Right kidney (tissue), 1 donor: ENCODE data around the gene CD79A.
A peak's percentile ranks its signal among the peaks of the same experiment; 100 is the strongest.
"Not testable (repeated sequence)": the region's sequence is repeated elsewhere in the genome, so short reads cannot be mapped to it uniquely, and the experiment has no call there.

Source experiments
- DNase-seq: peaks from one replicate; pipeline ENCODE4 v3.0.0-alpha.2; 2016

The CD79A gene

DNA sequence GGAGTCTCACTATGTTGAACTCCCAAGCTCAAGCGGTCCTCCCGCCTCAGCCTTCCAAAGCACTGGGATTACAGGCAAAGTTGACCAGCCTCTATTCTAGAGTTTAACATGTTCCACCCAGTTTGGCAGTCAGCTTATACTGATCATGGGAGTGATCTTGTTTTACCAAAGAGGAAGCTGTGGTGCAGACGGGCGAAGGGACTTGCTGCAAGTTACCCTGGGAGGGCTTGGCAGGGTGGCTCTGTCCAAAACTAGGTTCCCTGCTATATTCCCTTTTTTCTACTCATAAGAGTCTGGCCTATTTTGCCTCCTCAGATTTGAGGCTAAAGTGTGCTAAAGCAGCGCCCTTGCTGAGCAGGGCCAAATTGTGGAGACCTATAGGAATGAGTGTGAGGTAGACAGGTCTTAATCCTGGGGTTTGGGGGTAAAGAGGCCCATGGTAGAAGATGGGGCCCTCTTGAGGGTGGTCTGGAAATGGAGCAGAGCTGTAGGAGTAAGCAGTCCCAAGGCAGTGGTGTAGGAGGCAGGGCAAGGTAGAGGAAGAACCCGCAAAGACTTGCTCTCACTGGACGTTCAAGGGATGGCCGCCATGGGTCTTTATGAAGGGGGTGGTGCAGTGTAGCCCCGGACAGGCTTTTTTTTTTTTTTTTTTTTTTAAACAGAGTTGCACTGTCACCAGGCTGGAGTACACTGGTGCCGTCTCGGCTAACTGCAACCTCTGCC, 13.7 kb upstream of the CD79A start:
- DNase-seq, result no peak

DNA sequence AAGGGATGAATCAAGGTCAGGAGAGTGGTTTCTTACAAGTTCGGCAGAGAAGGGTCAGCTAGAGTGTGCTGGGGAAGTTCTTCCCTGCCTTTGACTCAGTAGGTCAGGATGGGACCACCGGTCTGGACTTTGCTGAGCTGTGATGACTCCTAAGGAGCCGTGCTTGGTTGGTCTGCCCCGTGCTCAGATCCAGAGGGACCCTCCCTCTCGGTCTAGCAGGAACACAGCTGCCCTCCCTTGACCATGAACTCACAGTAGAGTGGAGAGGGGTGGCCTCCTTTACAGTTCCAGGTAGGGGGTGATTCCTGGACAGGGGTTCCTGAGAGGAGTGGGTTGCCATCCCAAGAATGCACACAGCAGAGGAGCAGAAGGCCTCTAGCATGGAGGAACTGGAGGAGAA, 12.7 kb upstream of the CD79A start:
- DNase-seq, result no peak

DNA sequence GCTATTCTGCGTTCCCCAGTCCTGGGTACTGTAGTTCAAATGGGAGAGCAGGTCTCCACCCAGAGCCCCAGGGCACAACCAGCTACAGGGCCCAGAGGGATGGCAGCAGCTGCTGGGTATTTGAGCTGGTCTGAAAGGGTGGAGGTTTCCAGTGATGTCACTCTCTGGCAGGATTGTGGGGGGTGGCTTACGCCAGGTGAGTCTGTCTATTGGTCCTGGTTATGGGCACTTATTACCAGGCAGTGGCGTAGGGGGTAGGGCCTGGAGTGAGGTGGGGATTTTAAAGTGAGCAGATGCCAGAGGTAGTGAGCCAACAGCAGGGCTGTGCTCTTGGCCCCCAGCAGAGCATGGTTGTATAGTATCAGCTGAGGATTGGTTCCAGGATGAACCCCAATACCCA, 10.8 kb upstream of the CD79A start:
- DNase-seq, result no peak

DNA sequence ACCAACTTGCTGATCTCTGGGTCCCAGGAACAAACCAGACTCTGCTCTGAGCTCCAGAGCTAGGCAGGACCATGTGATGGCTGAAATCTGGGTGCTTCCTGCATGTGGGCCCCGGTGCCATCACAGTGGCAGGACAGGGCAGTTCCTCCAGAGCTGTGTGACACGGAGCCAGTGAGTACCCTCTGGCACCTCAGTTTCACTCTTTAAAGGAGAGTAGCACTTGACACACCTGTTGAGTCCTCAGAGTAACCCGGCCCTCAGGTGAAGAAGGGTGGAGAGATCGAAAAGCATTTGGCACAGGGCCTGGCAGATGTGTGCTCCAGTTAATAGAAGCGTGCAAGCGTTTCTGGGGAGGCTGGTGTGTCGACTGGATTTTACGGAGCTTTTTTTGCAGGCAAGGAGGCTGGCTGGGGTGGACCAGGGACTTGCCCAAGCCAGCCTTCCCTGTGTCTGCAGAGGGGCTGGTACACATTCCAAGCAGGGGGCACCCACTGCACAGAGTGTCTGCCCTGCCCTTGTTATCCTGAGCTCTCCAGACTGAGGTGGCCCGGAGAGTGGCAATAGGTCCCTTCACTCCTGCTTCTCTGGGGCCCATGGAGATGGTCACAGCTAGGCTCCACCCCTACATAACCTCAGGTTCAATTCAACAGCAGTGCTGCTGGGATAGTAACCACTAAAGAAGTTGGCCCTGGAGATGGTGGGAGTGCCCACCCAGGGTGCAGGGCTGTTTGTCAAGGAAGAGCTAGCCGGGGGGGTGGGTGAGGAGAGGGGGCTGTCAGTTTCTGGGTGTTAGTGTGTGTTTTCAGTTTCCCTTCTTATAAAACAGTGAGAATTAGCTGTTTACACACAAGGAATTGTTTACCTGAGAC, 8.7 kb upstream of the CD79A start:
- no peak for DNase-seq

DNA sequence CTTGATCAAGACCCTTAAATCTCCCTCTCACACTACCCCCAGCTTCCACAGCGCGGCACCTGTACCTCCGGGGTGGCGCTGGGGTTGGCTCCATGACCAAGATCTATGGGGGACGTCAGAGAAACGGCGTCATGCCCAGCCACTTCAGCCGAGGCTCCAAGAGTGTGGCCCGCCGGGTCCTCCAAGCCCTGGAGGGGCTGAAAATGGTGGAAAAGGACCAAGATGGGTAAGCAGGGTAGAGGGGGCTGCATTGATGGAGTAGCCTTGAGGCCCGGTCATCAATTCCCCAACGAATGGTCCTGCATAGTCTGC, 8.1 kb upstream of the CD79A start:
- no peak for DNase-seq

DNA sequence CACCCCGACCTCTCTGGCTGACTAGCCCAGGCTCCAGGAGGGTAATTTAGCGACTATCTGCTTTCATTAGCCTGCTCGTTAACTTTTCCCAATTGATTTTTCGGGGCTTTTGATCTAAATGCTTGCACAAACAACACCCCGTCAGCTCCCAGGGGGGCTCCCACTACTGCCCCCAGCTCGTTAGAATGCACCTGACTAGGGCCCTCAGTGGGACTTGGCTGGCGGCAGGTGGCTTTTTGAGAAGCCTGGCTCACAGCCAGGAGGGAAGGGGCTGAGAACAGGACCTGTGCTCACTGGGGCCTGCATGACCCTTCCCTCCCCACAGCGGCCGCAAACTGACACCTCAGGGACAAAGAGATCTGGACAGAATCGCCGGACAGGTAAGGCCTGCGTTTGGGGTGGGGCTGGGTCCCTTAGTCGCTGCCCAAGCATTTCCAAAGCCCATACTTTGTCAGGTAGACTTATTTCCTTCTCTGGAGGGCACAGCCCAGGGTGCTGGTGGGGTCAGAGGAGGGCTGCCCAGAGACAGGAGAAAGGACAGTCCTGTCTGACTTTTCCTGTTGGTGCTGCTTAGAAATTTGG, 7.6 kb upstream of the CD79A start:
- DNase-seq, result no peak

DNA sequence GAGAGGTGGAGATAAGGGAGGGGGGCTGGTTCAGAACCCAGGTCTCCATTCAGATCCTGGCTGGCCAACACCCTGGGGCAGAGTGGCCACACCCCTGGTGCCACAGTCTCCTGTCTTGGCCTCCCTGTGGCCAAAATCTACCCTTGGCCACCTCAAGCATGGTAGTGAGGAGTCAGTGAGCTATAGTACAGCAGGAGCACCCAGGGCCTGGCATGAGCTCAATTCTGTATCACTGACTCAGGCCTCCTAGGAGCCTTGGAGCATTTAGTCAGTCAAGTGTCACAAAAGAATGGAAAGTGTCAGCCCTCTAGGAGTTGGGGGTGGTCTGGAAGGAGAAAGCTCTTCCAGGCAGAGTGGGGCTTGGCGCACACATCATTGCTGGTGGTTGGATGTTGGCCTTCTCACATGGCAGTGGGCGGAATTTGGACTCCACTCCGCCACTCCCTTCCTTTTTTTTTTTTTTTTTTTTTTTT, 6.6 kb upstream of the CD79A start:
- no peak for DNase-seq

DNA sequence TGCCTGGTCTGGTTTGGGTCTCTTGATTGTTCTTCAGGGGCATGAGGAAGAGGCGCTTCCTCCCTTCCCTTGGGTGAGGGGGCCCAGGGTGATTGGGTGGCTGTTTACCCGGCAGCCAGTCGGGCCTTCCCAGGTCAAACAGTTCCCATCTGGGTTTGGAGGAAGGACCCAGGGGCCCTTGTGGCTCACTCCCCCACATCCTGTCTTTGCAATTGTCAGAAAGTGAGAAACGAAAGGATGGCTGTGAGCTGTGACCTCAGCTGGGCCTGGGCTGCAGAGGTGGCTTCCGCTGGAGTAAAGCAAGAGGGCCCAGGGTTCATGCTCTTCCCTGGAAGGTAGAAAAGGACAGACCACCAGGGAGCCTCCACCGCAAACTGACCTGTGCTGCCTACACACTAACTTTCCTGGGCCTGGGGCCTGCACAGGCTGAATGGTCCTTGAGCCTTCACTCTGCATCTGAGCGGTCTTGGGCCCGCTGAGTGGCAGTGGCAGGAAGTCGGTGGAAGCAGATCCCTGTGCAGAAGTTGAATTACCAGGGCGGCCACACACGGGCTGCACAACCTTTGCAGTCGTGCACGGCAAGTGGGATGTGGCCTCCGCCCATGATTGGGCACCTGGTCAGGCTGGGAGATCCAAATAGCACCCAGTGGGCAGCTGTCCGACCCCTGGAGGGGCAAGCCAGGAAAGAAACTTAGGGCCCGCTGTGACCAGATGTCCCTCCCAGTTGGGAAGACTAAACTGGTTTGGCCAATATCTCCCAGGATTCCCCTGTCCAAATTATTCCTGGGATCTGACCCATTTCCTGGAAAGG, 5.3 kb upstream of the CD79A start:
- no peak for DNase-seq

DNA sequence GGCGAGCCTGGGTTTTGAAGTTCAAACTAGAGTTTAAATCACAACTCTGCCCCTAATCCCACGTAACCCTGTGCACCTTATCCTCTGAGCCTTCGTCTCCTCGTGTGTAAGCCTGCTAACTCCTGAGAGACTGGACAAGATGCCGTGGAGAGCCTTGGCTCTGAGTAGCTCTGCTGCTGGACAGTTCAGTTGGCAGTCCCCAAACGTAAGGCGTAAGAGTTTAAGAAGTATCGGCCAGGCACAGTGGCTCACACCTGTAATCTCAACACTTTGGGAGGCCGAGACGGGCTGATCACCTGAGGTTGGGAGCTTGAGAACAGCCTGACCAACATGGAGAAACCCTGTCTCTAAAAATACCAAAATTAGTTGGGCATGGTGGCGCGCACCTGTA, 4.7 kb upstream of the CD79A start:
- no peak for DNase-seq

DNA sequence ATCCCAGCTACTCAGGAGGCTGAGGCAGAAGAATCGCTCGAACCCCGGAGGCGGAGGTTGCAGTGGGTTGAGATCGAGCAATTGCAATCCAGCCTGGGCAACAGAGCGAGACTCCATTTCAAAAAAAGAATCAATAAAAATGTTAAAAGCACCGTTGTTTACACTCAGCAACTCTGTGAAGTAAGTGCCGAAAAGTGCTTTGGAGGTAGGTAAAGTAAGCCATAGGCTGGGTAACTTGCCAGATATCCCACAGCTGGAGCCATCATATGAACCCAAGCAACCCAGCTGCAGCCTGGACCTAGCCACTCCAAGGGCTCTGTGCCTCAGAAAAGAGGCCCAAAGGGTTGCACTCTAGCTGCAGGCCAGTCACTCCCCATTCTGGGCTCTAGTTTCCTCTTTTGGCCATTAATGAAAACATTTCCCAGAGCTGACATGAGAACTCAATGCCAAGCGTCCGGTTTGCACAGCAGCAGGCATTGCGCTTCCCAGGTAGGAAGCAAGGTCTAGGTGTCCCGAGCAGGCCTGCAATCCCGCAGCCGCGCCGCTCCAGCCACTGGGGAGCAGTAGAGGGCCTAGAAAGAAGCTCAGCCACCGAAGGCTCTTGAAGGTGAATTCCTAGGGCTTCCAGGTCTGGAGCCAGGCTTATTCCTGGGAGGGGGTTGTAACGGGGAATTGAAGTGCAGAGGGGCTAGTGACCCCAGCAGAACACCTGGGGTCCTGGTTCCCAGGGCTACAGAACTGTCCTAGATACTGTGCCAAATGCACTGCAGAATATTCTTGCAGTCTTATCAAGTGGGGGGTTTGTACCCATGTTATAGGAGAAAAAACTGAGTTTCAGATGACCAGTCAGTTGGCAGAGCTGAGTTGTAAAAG, 4.1 kb upstream of the CD79A start:
- peak; percentile 45 for DNase-seq

DNA sequence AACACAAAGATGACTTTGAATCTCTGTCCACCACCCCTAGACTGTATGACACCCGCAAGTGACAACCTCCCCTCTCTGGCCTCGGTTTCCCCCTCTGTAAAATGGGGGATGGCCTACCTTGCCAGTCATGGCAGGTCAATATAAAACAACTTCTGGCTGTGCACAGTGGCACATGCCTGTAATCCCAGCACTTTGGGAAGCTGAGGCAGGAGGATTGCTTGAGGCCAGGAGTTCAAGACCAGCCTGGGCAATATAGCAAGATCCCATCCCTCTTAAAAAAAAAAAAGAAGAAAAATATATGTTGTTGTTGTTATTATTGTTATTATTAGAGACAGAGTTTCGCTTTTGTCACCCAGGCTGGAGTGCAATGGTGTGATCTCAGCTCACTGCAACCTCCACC, 1.1 kb upstream of the CD79A start:
- DNase-seq, result not testable (repeated sequence)

DNA sequence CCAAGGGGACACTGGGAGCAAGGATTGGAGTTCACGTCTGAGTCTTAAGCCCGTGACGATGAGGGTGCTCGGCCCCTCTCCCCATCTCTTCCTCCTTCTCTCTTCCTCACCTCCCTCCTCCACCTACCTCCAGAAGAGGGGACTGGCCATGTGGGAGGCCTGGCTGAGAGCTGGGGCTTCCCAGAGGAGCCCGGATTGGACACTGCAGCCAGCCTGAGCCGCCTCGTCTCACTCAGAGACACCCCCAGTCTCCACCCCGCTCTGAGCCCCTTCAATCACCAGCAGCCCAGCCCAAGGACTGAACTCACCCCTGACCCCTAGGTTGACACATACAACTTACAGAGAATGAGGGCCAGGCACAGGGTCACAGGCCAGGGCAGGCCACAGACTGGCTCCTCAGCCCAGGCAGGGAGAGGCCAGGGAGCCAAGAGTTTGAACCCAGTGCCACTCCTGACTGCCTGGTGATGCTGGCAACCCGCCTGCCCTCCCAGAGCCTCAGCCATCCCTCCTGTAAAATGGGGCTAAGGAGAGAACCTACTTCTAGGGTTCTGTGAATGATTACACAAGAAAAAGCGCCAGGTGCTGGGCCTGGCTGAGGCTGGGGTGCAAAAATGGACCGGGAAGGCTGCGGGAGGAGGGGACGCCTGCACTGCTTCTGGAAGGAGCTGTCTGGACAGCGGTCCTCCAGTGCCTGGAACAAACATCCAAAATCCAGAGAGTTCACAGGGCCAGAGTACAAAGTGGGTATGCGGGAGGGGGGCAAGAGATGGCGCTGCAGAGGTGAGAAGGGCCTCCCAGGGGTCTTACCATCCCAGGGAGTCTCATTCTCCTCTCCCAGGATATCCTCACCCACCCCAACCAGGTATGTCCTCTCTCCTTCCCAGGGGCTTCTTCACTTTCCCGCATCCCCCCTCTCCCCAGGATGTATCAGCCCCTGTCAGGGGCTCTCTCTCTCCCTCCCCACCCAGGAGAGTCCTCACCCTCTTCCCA, 1.1 kb downstream of the CD79A start:
- DNase-seq, result no peak

DNA sequence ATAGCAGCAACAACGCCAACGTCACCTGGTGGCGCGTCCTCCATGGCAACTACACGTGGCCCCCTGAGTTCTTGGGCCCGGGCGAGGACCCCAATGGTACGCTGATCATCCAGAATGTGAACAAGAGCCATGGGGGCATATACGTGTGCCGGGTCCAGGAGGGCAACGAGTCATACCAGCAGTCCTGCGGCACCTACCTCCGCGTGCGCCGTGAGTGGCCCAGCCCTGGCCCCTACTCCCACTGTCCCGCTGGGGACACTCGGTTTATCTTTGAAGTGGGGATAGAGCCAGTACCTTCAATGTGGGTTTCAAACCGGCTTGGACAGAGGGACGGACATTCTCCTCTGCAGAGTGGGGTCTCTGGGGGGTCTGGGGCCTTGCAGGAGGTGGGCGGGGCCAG, 2.0 kb downstream of the CD79A start:
- no peak for DNase-seq

DNA sequence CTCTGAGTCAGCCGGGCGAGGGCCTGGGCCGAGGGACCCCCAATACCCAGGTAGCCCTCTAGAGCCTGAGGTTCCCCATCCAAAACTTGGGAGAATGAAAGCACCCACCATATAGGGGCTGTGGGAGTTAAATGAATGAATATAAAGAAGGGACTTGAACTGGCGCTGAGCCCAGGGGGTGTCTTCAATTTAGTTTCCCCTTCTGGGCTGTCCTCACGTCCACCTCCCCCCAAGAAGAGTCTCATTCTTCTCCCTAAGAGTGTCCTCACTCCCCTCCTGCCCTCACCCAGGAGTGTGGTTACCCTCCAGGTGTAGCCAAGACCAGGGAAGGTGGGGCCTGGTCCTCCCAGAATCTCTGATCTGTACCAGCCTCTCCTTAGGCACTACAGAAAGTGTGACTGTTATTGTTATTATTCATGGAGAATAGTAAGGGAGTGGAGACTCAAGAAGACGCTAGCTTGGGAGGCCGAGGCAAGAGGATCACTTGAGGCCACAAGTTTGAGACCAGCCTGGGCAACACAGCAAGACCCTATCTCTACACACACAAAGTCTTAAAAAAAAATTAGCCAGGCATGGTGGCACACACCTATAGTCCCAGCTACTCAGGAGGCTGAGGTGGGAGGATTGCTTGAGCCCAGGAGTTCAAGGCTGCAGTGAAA, 2.7 kb downstream of the CD79A start:
- DNase-seq, result no peak

DNA sequence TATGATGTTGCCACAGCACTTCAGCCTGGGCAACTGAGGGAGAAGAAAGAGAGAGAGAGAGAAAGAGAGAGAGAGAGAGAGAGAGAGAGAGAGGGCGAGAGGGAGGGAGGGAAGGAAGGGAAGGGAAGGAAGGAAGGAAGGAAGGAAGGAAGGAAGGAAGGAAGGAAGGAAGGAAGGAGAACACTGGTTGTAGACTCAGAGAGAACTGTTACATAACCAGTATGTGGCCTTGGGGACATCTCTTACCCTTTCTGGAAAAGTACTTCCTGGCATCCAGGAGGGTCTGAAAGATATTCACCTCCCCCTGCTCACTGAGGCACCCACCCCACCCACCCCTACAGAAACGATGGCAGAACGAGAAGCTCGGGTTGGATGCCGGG, 3.2 kb downstream of the CD79A start:
- no peak for DNase-seq

DNA sequence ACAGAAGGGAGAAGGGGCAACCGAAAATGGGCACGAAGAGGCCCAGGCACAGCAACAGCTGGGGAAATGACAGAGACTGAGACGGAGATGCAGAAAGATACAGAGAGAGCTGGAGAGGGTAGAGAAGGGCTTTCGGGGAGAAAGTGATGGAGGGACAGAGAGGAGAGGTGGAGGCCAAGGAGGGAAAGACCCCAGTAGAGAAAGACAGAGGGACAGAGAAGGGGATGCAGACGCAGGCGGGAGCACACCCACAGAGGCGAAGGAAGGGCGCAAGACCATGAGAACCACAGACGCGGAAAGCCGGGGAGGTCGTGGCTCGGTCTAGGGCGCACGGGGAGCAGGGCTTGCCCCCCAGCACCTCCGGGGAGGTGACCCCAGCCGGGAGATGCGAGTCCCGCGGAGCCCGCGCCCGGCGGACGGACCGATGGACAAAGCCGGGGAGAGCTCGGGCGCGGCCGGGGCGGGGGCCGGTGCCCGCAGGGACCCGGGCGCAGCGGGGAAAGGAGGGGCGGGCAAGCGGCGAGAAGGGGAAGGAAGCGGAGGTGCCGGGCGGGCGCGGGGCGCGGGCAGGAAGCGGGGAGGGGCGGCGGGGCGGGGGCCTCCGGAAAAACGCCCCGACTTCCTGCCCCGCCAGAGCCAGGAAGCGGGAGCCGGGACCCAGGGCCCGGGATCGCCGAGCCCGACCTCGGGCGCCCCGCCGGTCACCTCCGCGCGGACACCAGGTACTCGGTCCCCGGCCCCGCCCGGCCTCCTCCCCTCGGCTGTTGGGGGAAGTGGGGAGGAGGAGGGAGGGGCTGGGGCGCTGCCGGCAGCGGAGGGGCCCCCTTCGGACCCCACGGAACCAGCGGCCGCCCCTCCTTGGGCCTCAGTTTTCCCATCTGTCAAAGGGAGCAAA, 5.7 kb downstream of the CD79A start, which contains the start of gene ARHGEF1:
TSS of gene ARHGEF1 (plus strand) at position 617 of the 895 bp plus-strand sequence. CDS start 4,899 bp downstream, outside the sequence.
- peak; percentile 61 for DNase-seq

DNA sequence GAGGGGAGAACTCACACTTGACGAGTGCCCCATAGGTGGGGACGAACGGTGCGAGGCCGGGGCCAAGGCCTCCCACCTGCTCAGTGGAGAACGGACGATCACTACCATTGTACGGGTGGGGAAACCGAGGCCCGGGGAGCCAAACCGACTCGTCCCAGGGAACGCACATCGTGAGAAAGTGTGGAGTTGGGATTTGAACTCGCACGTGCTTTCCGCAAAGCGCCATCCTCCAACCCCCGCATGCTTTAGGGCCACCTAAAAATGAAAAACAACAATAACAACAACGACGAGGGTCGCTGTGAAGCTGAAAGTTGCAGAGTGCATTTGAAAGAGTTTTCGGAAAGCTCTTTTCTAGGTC, 6.4 kb downstream of the CD79A start:
- DNase-seq, result no peak

DNA sequence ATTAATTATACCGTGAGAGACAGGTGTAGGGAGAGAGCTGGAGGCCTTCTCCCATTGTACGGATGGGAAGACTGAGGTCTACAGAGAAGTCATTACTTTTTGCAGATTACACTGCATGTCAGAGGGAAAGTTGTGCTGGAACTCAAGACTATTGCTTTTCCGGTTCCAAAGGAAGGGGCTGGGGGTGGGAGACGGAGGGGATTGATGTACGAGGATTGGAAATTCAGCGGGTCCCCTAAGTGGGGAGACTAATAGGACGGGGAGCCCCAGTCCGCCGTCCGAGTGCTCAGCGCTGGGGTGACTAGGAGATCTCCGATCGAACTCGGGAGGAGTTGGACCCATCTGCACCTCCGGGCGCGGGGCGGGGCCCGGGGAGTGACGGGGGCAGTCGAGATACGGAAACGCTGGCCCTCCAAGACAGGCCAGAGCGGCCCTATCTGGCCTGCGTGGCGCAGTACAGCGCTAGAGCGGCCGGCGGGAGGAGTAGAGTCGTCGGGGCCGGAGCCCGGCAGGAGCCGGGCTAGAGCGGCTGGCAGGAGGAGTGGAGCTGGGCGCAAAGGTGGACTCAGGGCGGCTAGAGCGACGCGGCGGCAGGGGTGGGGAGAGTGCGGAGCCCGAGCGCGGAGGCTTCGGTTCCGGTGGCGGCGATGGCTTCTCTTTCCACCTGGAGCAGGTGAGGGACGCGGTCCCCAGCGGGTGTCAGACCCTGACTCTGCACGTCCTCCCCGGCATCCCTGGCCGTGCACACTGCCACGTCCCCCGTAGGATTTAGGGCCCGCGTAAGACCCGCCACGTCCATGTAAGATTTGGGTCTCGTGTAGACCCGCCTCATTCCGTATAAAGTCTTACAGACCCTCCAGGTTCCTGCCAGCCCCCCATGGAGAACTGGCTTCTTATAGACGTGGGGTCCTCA, 7.0 kb downstream of the CD79A start:
- peak; percentile 85 for DNase-seq
